Activated T-cell treated with anti-CD3 and anti-CD28 coated beads, Interleukin-2, amount 50 U/mL, for 72 hours (primary cell): ENCODE data around the gene ATR. TPM values are rescaled to one million over a fixed set of nuclear protein-coding genes. Genes with fewer than 3 reads are reported as not detected.
"Not testable (repeated sequence)": the region's sequence is repeated elsewhere in the genome, so short reads cannot be mapped to it uniquely, and the experiment has no call there.

Source experiments
- ATAC-seq, 2 donors: fragments of 150-1000 bp; cut with Tn5 transposase; replicated peaks in 1 of 2; 2 replicates each; pipeline ENCODE4 v1.10.0; 2021; ENCODE audit warnings: moderate library complexity in 2 of 2, mild to moderate bottlenecking in 1 of 2
- DNase-seq, 2 donors: peaks; one replicate each; pipeline ENCODE4 v3.0.0; 2021 to 2022; ENCODE audit warnings: mixed read lengths in 1 of 2
- H3K27ac Mint-ChIP-seq: one replicate; pipeline ENCODE4 v1.8.0; 2022; ENCODE audit warnings: mild to moderate bottlenecking, moderate library complexity, mixed read lengths
- H3K27me3 Mint-ChIP-seq: one replicate; pipeline ENCODE4 v1.8.0; 2022; ENCODE audit warnings: low read depth, mixed read lengths
- H3K36me3 Mint-ChIP-seq, 2 donors: one replicate each; pipeline ENCODE4 v1.8.0; 2022; ENCODE audit warnings: mixed read lengths in 2 of 2, mild to moderate bottlenecking in 1 of 2; ENCODE audit not compliant: insufficient read depth in 2 of 2
- H3K4me1 Mint-ChIP-seq: one replicate; pipeline ENCODE4 v1.8.0; 2022; ENCODE audit warnings: low read depth, mixed read lengths
- H3K4me3 Mint-ChIP-seq, 2 donors: one replicate each; pipeline ENCODE4 v1.8.0; 2022; ENCODE audit warnings: mild to moderate bottlenecking in 2 of 2, mixed read lengths in 2 of 2, moderate library complexity in 2 of 2
- H3K9me3 Mint-ChIP-seq, 2 donors: one replicate each; pipeline ENCODE4 v1.8.0; 2022; ENCODE audit warnings: mixed read lengths in 2 of 2
- total RNA-seq, 2 donors: library from RNA; stranded (reverse); gene quantifications; one replicate each; pipeline ENCODE4 v1.2.3, GENCODE V29; 2022

The ATR gene
- total RNA-seq, 2 donors from 2014 or later: 27.3 to 34.8 TPM

GRCh38 chr3:142580061-142580423 lies 1.5 kb upstream of the ATR start:
- Mint-ChIP-seq H3K4me3 (peak overlapping the region; percentile 98 to 99), H3K9me3 (no peaks in the 10 kb centered on the region), H3K27me3 (no peaks in the 10 kb centered on the region), H3K4me1 (peaks cover 39% of the 10 kb centered on the region), H3K36me3 (peaks cover 4 to 9% of the 10 kb centered on the region in 2 donors), H3K27ac (peak overlapping the region; percentile 97)
- ATAC-seq (no peak), DNase-seq (no peak)

GRCh38 chr3:142577696-142578328 lies 721 bp downstream of the ATR start:
- Mint-ChIP-seq H3K9me3 (no peaks in the 10 kb centered on the region), H3K27me3 (no peaks in the 10 kb centered on the region), H3K36me3 (peaks cover 4 to 13% of the 10 kb centered on the region in 2 donors), H3K4me1 (peaks cover 55% of the 10 kb centered on the region), H3K4me3 (peak overlapping the region; percentile 98 to 99), H3K27ac (peak overlapping the region; percentile 99)
- DNase-seq (no peak), ATAC-seq (no peak)

GRCh38 chr3:142576792-142577191 lies 1.7 kb downstream of the ATR start:
- Mint-ChIP-seq H3K9me3 (no peaks in the 10 kb centered on the region), H3K4me3 (peak overlapping the region; percentile 98 to 99), H3K36me3 (peaks cover 4 to 13% of the 10 kb centered on the region in 2 donors), H3K27ac (peak overlapping the region; percentile 99), H3K4me1 (peaks cover 55% of the 10 kb centered on the region), H3K27me3 (no peaks in the 10 kb centered on the region)
- DNase-seq (no peak), ATAC-seq (no peak)

- ATAC-seq (no peak), DNase-seq (no peak)
- Mint-ChIP-seq H3K27ac (peak overlapping the region; percentile 54), H3K4me1 (peaks cover 49% of the 10 kb centered on the region), H3K9me3 (no peaks in the 10 kb centered on the region), H3K4me3 (peak overlapping the region in 1 of 2 donors; percentile 29), H3K27me3 (no peaks in the 10 kb centered on the region), H3K36me3 (peaks cover 6 to 18% of the 10 kb centered on the region in 2 donors)
These were observed 3.9 kb downstream of the ATR start for GRCh38 chr3:142574665-142575064.

GRCh38 chr3:142574223-142574622 lies 4.3 kb downstream of the ATR start:
- not testable (repeated sequence) for DNase-seq, ATAC-seq, H3K27me3 Mint-ChIP-seq, H3K4me3 Mint-ChIP-seq, H3K27ac Mint-ChIP-seq, H3K9me3 Mint-ChIP-seq
- H3K4me1 Mint-ChIP-seq: peaks cover 45% of the 10 kb centered on the region
- peaks cover 6 to 18% of the 10 kb centered on the region in 2 donors for H3K36me3 Mint-ChIP-seq

GRCh38 chr3:142569422-142569821 lies 9.1 kb downstream of the ATR start:
- not testable (repeated sequence) for H3K4me3 Mint-ChIP-seq, H3K27me3 Mint-ChIP-seq, H3K4me1 Mint-ChIP-seq, ATAC-seq, H3K27ac Mint-ChIP-seq, H3K9me3 Mint-ChIP-seq, DNase-seq
- peaks cover 3 to 15% of the 10 kb centered on the region in 2 donors for H3K36me3 Mint-ChIP-seq

- no peak overlapping the region for H3K4me3 Mint-ChIP-seq
- H3K27ac Mint-ChIP-seq: no peak overlapping the region
- H3K27me3 Mint-ChIP-seq: no peaks in the 10 kb centered on the region
- H3K36me3 Mint-ChIP-seq: peaks cover 4 to 13% of the 10 kb centered on the region in 2 donors
- peaks cover 8% of the 10 kb centered on the region for H3K4me1 Mint-ChIP-seq
- no peak for DNase-seq
- no peaks in the 10 kb centered on the region for H3K9me3 Mint-ChIP-seq
- no peak for ATAC-seq
These were observed 10.0 kb downstream of the ATR start for GRCh38 chr3:142568393-142569017.

- Mint-ChIP-seq H3K36me3 (peaks cover 4 to 19% of the 10 kb centered on the region in 2 donors), H3K27ac (no peak overlapping the region), H3K4me1 (peaks cover 11% of the 10 kb centered on the region), H3K9me3 (no peaks in the 10 kb centered on the region), H3K4me3 (no peak overlapping the region), H3K27me3 (no peaks in the 10 kb centered on the region)
- DNase-seq (no peak), ATAC-seq (no peak)
These were observed 12.4 kb downstream of the ATR start for GRCh38 chr3:142566096-142566495.

GRCh38 chr3:142563496-142563997 lies 15.0 kb downstream of the ATR start:
- peaks cover 11% of the 10 kb centered on the region for H3K4me1 Mint-ChIP-seq
- H3K9me3 Mint-ChIP-seq: no peaks in the 10 kb centered on the region
- peak overlapping the region in 1 of 2 donors; percentile 63 for H3K4me3 Mint-ChIP-seq
- DNase-seq (no peak), ATAC-seq (peak in 1 of 2 donors; percentile 60)
- peaks cover 3 to 14% of the 10 kb centered on the region in 2 donors for H3K36me3 Mint-ChIP-seq
- peak overlapping the region; percentile 85 for H3K27ac Mint-ChIP-seq
- no peaks in the 10 kb centered on the region for H3K27me3 Mint-ChIP-seq

GRCh38 chr3:142560118-142560517 lies 18.4 kb downstream of the ATR start:
- ATAC-seq (no peak), DNase-seq (no peak)
- Mint-ChIP-seq H3K36me3 (peaks cover 3 to 19% of the 10 kb centered on the region in 2 donors), H3K27ac (no peak overlapping the region), H3K4me3 (no peak overlapping the region), H3K9me3 (no peaks in the 10 kb centered on the region), H3K27me3 (no peaks in the 10 kb centered on the region), H3K4me1 (peaks cover 11% of the 10 kb centered on the region)

GRCh38 chr3:142553741-142554140 lies 24.8 kb downstream of the ATR start:
- Mint-ChIP-seq H3K27ac (no peak overlapping the region), H3K4me3 (no peak overlapping the region), H3K9me3 (peaks cover 0 to 2% of the 10 kb centered on the region in 2 donors), H3K4me1 (no peaks in the 10 kb centered on the region), H3K27me3 (no peaks in the 10 kb centered on the region), H3K36me3 (peaks cover 14 to 39% of the 10 kb centered on the region in 2 donors)
- DNase-seq (no peak), ATAC-seq (no peak)

GRCh38 chr3:142552579-142552978 lies 26.0 kb downstream of the ATR start:
- H3K9me3 Mint-ChIP-seq, H3K27me3 Mint-ChIP-seq, ATAC-seq, H3K4me3 Mint-ChIP-seq, H3K4me1 Mint-ChIP-seq, DNase-seq, H3K27ac Mint-ChIP-seq: not testable (repeated sequence)
- peaks cover 14 to 39% of the 10 kb centered on the region in 2 donors for H3K36me3 Mint-ChIP-seq

GRCh38 chr3:142549986-142550385 lies 28.5 kb downstream of the ATR start:
- ATAC-seq: no peak
- Mint-ChIP-seq H3K4me1 (no peaks in the 10 kb centered on the region), H3K4me3 (no peak overlapping the region), H3K27me3 (no peaks in the 10 kb centered on the region), H3K27ac (no peak overlapping the region), H3K36me3 (peaks cover 14 to 29% of the 10 kb centered on the region in 2 donors), H3K9me3 (peaks cover 0 to under 1% of the 10 kb centered on the region in 2 donors)
- DNase-seq: no peak
